NCI-H510A (cell line): ENCODE data around the gene CNTROB.
"Not testable (repeated sequence)": the region's sequence is repeated elsewhere in the genome, so short reads cannot be mapped to it uniquely, and the experiment has no call there.

Experiments
- DNase-seq: peaks from one replicate; lab custom pipeline; 2025; lab: John Stamatoyannopoulos, UW

Gene CNTROB

GRCh38 chr17:7943291-7943690, 11.3 kb downstream of the CNTROB start:
- no peak for DNase-seq

- DNase-seq = no peak
Measured at GRCh38 chr17:7944326-7944725, 12.3 kb downstream of the CNTROB start.

- no peak for DNase-seq
Measured at GRCh38 chr17:7945651-7946050, 13.6 kb downstream of the CNTROB start.

GRCh38 chr17:7946441-7946840, 14.4 kb downstream of the CNTROB start:
- no peak for DNase-seq

- DNase-seq = no peak
Measured at GRCh38 chr17:7947651-7948050, 15.6 kb downstream of the CNTROB start.

GRCh38 chr17:7950578-7950977, 18.6 kb downstream of the CNTROB start:
- DNase-seq = no peak

- DNase-seq = no peak
Measured at GRCh38 chr17:7951143-7951792, 19.3 kb downstream of the CNTROB start.

- DNase-seq = not testable (repeated sequence)
Measured at GRCh38 chr17:7953266-7953665, 21.3 kb downstream of the CNTROB start.

- DNase-seq = no peak
Measured at GRCh38 chr17:7955414-7956227, 23.6 kb downstream of the CNTROB start.

- no peak for DNase-seq
Measured at GRCh38 chr17:7956228-7956965, 24.4 kb downstream of the CNTROB start.

GRCh38 chr17:7959503-7960253, 27.7 kb downstream of the CNTROB start:
- DNase-seq = no peak

- DNase-seq = no peak
Measured at GRCh38 chr17:7961421-7961820, 29.4 kb downstream of the CNTROB start.

GRCh38 chr17:7967751-7968150, 35.7 kb downstream of the CNTROB start:
- no peak for DNase-seq

GRCh38 chr17:7969433-7969832, 37.4 kb downstream of the CNTROB start:
- DNase-seq = no peak

- DNase-seq = no peak
Measured at GRCh38 chr17:7971651-7972050, 39.6 kb downstream of the CNTROB start.

- no peak for DNase-seq
Measured at GRCh38 chr17:7972131-7972785, 40.3 kb downstream of the CNTROB start.

- DNase-seq = no peak
Measured at GRCh38 chr17:7974638-7975131, 42.7 kb downstream of the CNTROB start.

- no peak for DNase-seq
Measured at GRCh38 chr17:7977039-7977438, 45.0 kb downstream of the CNTROB start.

- no peak for DNase-seq
Measured at GRCh38 chr17:7977805-7978204, 45.8 kb downstream of the CNTROB start.

GRCh38 chr17:7982173-7982572, 50.2 kb downstream of the CNTROB start:
- no peak for DNase-seq

- DNase-seq = no peak
Measured at GRCh38 chr17:7982666-7983065, 50.7 kb downstream of the CNTROB start.
